MV-4-11 (cell line): Measurements from ENCODE around the gene HOXA11.

Experiments used
- DNase-seq: peaks from one replicate; lab custom pipeline; 2025; lab: John Stamatoyannopoulos, UW

The HOXA11 gene

DNA sequence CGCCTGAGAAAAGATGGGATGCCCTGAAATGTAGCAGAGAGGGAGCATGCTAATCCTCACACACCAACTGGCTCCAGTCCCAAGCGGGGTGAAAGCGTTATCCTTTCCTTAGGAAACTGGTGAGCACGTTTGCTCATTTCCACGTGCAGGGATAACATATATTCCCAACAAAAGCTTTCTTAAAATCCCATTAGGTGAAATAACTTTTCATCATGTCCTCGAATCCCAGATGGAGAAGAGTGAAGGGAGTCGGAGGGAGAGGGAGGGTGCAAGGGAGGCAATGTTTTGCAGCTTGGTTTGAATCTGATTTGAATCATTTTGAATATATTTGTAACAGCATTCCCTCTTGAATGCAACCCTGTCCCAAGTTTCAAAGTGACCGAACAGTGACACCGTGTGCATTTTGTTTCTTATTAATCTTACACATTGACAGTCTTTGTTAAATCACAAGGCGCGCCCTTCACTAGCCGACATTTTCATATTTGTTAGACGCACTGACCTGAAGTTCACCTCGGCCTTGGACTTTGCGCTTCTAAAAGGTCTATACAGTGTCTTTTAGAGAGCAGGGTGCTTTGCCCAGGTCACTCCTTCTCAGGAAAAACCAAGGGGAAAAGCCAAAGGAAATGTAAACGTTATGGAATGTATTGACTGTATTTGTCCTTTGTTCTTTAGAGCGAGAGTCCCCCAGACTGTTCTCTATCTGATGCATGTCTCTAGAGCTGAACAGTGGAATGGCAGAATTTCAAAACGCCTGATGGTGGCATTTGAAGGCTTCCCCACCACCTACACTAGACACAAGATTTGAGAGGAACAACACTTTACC, 51.4 kb downstream of the HOXA11 start:
- no peak for DNase-seq

- no peak for DNase-seq
Measured at GRCh38 chr7:27132978-27133377, 52.1 kb downstream of the HOXA11 start.

- DNase-seq: no peak
Measured at GRCh38 chr7:27132214-27132613, 52.8 kb downstream of the HOXA11 start.

DNA sequence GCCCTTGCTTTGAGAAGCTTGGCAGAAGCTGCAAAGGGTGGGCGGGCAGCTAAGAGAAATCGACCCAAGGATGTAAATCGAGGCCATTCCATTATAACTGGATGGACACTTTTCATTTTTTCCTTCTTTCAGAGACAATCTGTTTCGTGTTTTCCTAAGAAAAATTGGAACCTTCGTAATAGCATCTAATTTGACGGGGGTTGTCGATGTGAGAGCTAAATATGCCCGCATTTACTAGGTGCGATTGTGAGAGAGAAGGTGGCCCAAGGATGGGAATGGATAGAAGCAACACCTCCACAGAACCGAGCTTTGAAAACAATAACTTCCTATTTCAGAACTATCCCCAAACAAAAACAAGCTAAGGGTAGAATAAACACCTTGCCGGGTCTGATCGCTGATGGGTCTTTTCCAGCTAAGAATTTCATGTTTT, 53.6 kb downstream of the HOXA11 start:
- DNase-seq: no peak
